HG02970 (cell line): ENCODE data around the gene NRCAM.

ENCODE experiments used
- ATAC-seq: cut with Tn5 transposase; IDR thresholded peaks from one replicate; pipeline ENCODE4 v1.9.1; 2021; ENCODE audit warnings: mild to moderate bottlenecking, moderate library complexity, moderate number of reproducible peaks; ENCODE audit not compliant: unreplicated experiment, low FRiP score

Gene NRCAM

DNA sequence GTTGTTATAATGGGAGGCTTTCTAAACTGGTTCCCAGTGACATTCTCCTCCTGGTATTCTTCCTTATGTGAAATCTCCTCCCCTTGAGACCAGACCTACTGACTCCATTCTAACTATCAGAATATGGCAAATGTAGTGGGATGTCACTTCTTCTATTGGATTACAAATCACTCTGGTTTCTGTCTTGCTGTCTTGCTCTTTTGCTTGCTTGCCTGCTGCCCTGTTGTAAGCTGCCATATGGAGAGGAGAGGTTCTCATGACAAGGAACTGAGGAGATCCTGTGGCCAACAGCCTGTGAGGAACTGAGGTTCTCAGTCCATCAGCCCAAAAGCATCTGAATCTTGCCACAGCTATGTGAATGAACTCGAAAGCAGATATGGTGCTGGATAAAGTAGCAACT lies 4.7 kb upstream of the NRCAM start:
- ATAC-seq = no peak

DNA sequence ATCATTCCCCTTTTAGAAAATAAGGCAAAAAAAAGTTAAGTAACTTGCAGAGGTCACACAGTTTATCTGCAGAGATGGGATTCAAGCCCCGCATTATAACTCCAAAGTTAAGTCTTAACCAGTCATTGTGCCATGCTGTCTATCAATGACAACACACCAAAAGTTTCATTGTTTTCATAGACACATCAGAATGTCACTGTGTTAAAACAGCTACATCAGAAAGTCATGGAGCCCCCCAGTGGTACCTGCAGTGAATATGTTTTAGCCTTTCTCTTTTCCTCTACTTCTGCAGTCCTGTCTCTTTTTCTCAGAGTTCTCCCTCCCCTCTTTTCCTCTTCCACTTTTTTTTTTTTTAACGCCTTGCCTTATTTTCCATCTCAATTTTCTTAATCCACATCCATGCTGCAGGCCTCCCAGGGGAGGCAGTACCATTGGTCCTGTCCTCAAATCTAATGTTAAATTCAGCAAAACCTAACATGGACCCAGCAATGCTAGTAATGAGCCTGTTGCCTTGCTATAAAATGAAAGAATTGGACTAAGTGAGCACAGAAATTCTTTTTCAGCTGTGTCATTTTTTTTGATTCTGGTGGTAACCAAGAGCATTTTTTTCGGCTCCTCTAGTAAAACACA lies 3.8 kb upstream of the NRCAM start:
- ATAC-seq = no peak

DNA sequence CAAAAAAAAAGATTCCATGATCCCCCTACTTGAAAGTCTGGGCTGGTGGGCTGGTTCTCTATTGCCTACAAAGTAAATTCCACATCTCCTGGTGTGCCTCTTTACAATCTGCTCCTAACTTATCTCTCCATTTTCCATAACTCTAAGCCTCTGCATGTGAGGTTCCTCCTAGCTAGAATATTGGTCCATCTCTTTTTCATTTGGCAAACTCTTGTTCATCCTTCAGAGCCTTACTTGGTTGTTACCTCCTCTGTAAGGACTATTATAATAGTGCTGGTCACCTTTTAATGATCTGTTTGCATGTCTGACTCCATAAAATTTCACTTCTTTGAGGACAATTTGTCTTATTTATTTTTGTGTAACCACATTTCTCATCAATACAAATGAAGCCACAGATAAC lies 1.6 kb upstream of the NRCAM start:
- ATAC-seq = no peak

DNA sequence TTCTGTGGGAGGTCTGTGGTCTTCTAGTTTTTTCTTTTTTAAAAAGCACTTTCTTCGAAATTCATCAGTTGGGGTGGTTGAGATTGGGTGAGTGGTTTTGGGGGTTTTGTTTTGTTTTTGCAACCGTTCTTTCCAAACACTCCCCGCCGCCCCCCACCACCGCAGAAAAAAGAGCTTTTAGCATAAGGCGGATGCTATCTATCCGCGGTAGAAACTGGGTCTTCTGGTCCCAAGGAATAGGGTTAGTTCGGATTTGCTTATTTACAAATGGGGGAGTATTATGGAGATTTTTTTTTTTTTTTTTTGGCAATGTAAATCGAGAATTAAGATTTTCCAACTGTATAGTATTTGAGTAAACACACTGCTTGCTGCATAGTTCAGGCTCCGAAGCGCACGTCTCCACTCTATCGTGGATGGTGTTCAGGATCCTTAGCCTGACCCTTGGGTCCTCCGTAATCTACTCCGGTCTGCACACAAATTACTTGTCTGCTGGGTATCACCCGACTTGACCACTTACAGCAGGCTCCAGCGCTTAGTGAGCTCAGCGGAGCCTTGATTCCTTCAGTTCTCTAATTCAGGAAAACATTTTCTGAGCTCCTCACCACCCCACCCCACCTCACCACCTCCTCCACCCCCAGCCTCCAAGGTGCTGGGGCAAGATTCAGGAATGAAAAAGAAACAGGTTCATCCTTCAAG lies 757 bp upstream of the NRCAM start:
- no peak for ATAC-seq

DNA sequence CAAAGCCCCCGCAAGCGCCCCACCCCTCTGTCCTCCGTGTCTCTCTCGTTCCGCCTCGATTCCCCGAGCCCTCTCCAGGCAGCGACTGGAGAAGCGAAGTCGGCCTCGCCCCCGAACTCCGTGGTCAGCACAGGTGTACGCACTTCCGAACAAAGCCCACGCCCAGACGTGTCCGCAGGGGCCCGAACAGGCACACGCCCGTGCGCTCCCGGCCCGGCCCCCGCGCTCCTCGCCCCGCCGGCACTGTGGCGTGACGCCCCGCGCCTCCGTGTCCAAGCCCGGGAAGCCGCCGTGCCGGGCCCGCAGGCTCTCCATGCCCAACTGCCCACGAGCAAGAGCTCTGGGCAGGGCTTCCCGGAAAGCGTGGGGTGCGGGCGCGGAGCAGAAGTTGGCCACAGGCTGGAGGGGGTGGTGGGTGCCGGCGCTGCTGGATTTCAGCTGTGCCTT lies 662 bp downstream of the NRCAM start:
- no peak for ATAC-seq

DNA sequence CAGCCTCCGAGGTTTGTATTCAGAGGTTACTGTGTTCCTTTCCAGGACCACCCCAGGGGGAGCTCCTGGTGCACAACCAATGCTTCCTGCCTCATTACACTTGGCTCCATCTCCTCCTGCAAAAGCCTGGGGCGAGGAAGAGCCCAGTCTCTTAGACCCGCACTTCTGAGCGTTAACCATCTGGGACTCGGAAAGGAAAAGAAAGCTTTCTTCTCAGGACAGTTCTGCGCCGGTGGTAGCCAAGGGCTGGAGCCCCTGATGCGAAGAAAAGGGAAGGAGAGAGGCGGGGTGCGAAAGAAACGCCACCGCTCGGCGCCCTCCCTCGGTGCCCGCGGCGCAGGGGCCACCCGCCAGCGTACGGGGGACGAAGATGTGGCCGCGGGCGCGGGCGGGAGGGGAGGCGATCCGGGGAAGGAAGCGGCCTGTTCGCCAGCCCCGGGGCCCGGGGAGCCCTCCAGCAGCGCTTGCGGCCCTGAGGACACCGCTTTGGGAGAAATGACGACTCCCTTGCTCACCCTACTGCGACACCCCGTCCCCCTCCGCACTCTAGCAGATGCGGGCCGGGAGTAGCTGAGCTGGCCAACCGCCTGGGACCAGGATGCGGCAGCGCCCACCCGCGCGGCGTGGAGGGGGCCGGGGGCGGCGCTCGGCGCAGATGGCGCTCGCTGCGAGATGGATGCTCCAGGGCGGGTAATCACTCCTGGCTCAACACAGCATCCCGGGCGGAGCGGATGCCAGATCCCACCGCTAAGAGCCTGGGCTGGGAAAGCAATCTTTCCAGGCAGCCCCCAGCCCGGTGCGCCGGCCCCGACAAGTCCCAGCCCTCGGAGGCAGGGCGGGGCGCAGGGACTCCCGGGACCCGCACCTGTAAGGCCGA lies 1.3 kb downstream of the NRCAM start:
- ATAC-seq = no peak

DNA sequence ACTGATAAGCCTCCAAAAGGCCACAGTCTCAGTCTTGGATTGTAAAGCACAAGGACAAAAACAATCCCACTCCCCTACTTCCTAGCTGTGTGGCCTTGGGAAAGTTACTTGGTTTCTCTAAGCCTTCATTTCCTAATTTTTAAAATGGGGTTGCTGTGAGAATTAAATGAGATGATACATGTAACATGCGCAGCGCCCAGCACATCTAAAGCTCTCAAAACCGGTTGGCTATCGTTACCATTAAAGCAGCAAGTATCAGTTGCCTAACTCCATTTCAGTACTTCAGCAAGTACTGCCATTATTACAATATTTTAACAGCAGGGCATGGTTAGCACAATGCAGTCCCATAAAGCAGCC lies 1.9 kb downstream of the NRCAM start:
- no peak for ATAC-seq

DNA sequence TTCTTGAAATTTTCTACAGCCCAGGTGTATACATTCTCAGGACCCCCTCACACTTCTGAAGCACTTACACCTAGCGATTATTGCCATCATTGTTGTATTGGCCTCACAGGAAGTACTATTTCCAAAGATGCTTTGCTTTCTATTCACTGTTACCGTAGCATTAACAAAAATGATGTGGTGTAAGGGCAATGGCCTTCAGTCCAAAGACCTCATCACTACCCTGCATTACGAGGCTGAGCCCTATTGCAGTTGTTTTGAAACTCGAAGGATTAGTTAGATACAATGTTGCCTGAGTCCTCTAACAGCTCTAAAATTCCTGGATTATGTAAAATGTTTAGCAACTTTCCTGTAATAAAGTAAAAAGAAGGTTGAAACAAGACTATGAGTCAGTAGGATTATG lies 2.9 kb downstream of the NRCAM start:
- no peak for ATAC-seq

DNA sequence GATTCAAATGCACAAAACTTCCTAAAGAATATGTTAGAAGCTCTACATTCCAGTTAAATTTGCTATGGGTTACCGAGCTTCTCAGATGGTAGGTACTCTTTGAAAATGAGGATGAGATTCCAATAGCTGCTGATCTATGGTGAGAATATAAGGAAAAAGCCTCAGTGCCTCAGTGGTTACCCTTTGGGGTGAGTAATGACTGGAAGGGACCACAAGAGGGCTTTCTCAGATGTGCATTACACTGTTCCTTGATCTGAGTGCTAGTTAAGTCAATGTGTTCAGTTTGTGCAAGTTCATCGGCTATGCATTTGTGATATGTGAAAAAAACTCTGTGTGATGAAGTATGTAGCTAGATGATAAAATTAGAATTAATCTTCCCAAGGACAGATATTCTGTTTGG lies 3.5 kb downstream of the NRCAM start:
- ATAC-seq = no peak

DNA sequence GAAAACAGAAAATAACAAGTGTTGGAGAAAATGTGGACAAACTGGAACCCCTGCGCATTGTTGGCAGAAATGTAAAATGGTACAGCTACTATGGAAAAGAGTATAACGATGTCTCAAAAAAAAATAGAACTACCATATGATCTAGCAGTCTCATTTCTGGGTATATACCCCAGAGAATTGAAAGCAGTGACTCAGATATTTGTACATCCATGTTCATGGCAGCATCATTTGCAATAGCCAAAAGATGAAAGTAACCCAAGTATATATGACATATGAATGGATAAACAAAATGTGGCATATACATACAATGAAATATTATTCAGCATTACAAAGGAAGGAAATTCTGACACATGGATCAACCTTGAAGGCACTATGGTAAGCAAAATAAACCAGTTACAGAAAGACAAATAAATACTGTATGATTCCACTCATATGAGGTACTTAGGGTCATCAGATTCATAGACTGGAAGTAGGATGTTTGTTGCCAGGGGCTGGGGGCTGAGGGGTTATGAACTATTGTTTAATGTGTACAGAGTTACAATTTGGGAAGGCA lies 4.9 kb downstream of the NRCAM start:
- no peak for ATAC-seq

DNA sequence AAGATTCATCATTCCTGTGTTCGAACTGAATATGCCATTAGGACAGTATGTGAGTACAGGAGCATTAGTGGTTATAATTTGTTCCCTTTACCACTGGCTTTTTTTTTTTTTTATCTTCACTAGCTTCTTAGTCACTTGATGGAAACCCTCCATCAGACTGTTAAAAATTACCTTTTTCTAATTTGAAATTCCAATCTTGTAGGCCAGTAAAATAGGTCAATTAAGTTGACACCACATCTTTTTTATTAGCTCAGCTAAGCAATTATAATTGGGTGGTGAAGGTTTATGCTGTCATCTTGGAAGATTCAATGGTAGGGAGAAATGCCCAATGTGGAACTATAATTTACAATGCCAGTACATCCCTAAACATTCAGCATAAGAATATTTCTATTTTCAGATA lies 6.1 kb downstream of the NRCAM start:
- no peak for ATAC-seq

DNA sequence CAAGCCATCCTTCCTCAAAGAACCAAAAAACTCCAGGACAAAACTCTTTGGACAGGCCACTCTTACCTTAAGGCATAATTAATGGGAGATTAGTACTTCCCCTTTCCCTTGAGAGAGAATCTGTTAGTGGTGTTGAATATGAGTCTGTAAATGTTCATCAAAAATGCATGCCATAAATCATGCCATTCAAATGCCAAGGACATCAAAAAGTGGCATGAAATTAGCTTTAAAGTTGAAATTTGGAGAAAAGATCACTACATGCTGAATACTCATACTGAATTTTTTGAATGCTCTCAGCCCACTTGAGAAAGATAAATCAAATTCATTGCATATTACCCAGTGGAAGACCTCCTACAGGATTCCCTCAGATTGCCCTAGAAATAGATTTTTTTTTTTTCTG lies 6.7 kb downstream of the NRCAM start:
- no peak for ATAC-seq

DNA sequence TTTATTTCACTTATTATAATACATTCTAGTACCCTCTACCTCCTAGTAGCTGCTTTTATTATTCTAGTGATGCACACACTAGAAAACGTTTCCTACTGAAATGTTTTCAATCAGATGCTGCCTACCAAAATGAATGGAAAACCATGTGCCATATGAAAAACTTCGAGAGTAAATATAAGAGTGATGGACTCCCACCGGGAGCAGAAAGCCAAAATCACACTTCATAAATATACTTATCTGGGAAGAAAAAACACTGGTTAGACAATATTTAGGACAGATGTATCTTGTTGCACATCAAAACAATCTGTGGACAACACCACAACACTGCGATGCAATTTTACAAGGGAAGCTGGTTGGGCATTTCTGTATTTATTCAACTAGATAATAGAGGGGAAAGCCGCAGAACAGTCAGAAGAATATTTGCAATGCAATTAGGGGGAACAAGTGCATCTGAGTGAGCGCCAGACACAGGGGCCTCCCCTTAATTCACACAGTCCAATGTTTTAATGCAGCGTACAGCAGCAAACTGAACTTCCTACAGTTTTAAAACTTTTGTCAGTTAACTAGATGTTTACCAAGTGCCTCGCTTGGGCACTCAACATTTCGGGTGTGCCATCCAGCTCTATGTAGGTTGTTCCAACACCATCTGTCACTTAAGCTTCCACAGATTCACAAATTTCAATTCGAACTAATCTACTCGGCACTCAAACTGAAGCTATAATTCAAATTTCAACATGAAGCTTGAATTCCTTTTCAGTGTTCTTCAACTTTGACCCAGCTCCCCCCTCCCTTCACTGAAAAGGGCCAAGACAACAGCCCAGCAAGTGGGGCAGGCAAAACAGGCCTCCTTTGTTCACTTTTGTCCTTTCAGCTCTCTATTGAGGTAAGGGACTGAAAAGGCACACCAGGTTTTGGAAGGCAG lies 7.4 kb downstream of the NRCAM start:
- ATAC-seq = no peak

DNA sequence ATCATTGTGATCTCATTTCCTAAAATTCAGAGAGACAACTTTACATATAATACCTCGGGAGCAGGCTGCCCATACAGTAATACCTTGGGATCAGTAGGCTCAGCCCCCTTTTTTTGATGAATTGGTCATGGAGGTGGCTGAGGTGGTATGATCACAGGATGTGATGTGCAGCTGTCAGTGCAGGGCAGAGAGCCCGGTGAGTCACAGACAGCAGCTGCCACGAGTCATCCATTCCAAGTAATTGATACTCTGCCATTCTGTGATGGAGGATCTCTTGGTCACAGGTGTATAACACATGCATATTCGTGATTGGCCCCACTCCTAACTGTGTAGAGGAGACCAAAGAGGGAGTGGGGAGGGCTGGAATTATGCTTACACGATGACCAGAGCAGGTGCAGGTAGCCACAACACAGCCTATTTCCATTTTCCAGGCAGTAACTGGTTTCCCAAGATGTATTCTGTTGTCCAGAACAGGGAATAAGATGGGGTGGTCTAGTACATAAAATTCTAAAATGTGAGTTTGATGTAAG lies 14.1 kb downstream of the NRCAM start:
- ATAC-seq = no peak

DNA sequence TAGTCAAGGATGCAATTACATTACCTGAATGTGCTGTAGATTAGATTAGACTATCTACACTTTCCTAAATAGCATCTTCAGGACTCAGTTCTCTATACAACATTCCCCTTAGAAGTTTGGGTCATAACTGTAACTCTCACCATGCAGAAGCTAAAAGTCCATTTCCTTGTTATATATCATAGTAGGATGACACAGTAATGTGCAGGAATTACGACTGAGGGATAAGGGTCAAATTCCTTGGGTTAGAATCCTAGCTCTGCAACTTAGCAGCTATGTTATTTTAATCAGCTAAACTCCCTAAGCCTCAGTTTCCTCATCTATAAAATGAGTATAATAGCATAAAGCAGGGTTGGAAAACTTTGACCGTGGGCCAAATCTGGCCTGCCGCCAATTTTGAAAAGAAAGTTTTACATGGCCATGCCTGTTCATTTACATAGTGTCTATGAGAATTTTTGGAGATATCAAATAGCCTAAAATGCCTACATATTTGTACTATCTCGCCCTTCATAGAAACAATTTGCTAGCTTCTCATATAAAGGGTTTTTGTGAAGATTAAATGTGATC lies 14.8 kb downstream of the NRCAM start:
- ATAC-seq = no peak

DNA sequence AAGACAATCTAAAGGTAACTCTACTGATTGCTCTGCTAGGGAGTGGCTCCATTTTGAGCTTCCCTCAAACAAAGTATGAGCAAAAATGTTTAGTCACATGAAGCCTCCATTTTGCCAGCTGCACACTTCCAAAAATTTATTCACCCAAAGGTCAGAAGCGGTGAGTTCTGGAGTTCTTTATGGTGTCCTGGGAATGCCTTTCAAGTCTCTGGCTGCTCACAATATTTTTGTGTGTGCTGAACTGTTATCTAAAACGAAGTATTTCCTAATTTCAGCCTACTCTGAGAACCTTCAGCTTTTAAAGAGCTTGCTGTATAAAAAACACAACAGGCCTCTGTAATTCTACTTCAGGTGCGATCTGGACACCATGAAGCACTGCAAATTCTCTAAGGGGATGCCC lies 15.6 kb downstream of the NRCAM start:
- no peak for ATAC-seq

DNA sequence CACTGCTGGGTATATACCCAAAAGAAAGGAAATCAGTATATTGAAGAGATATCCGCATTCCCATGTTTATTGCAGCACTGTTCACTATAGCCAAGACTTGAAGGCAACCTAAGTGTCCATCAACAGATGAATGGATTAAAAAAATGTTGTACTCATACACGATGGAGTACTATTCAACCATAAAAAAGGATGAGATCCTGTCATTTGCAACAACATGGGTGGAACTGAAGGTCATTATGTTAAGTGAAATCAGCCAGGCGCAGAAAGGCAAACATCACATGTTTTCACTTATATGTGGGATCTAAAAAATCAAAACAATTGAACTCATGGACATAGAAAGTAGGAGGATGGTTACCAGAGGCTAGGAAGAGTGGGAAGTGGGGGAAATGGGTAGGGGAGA lies 19.3 kb downstream of the NRCAM start:
- ATAC-seq = no peak

DNA sequence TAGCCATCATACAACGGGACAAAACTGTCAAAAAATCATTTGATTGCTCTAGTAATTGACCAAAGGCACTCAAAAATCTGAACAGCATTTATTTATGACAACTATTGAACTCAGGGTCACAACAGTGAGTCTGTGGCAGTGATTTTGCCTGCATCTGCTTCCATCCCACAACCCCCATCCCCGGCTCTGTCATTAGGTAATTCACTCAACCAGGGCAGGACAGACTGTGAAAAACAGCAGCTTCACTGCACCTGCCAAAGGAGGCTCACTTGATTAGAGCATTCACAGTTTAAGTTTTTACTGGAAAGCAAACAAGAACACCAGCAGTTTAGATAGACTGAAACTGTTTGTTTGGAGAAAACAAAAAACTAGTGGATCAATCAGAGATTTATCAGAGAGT lies 22.2 kb downstream of the NRCAM start:
- ATAC-seq = no peak

DNA sequence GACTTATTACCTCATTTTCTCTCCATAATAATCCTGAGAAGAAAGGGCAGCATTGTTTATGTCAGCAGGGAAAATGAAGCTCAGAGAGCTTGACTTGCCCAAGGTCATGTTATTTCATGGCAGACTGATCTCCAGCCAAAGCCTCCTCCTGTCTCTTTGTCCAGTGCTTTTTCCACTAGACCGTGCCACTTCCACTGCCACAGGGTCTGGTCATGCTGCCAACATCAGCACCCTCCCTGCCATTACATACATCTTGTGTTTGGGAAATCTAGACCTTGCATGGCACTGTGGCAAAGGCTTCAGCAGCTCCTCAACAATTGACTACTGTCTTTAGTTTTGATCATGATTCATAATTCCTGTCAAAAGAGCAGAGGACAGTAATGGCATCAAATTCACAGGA lies 25.1 kb downstream of the NRCAM start:
- ATAC-seq = no peak

DNA sequence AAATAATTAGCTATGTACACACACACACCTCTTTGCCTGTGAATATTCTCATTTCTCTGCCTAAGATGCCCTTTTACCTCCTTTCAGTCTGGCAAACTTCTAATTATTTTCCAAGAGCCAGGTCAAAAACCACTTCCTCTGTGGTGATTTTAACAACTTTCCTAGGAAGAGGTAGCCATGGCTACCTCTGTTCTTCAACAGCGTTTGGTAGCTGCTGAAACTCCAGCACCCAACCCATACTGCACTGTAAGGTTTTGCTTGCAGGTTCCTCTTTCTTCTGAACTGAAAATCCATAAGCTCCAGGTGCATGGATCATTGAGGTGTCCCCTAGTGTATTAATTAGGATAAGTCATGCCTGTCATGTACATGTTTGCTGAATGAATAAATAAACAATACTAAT lies 25.6 kb downstream of the NRCAM start:
- ATAC-seq = no peak
